GM18505 (cell line): Measurements from ENCODE around the gene COMMD10.

ENCODE experiments used
- ATAC-seq: cut with Tn5 transposase; IDR thresholded peaks from one replicate; pipeline ENCODE4 v1.9.1; 2021; ENCODE audit not compliant: unreplicated experiment
- POLR2A ChIP-seq: IDR thresholded peaks from 4 replicates; pipeline ENCODE4 v1.6.1; 2011; ENCODE audit warnings: borderline replicate concordance; ENCODE audit not compliant: insufficient read depth, insufficient read length; ENCODE audit errors: extremely low read depth

COMMD10 gene

DNA sequence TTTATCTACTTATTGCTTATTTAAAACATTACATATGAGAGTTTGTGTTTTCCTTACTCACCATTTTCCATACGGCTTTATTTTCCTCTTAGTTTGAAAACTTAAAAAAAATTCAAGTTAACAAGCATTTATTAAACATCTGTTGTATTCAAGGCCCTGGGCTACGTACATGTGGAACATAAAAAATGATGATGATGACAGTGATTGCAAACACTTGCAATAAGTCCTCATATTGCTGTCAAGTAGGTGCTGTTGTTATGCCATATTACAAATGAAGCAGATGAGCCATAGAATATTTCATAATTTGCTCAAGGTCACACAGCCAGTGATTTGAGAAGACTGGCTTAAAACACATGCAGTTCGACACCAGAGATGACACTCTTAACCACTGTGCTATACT lies 180.6 kb downstream of the COMMD10 start:
- no peak for ATAC-seq
- no peak for TF ChIP-seq POLR2A

- no peak for ATAC-seq
- TF ChIP-seq POLR2A = no peak
Measured at GRCh38 chr5:116271446-116272025, 186.7 kb downstream of the COMMD10 start.

GRCh38 chr5:116272281-116272941 lies 187.6 kb downstream of the COMMD10 start:
- no peak for ATAC-seq
- TF ChIP-seq POLR2A = no peak

- peak; percentile 94 for ATAC-seq
- TF ChIP-seq POLR2A = no peak
Measured at GRCh38 chr5:116273448-116274242, 188.8 kb downstream of the COMMD10 start.

GRCh38 chr5:116274251-116274650 lies 189.4 kb downstream of the COMMD10 start:
- no peak for TF ChIP-seq POLR2A
- no peak for ATAC-seq

DNA sequence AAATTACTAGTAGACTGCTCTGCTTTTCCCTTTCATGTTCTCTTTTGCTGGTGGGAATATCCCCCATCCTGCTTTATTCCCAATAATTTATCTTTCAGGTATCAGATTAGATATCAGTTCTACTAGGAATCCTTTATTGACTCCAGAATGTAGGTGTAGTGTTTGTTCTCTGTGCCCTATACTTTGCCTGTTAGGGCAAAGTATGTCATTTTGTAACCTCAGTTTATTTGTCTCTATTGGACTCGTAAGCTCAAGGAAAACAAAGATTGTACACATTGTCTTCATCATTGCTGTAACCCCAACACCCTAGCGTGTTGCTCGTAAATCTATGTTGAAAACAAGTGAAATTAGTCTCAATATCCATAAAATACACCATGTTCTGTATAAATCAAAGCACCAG lies 190.5 kb downstream of the COMMD10 start:
- no peak for TF ChIP-seq POLR2A

DNA sequence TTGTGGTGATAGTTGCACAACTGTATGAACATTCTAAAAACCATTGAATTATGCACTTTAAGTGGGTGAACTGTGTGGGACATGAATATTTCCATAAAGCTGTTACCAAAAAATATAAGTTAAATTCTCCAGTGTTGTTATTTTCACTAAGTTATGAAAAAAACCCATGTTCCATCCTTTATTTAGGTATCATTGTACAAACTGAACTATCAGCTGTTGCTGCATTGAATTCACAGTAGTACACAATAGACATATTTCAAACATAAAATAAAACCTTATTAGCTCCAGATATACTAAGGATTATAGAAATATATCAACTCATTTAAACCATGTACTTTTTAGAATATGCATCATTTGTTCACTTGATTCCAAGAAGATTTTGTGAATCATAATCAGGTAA lies 192.1 kb downstream of the COMMD10 start:
- TF ChIP-seq POLR2A = no peak
- ATAC-seq = no peak

More for the DNA sequence above, 190.5 kb downstream of the COMMD10 start:
- no peak for ATAC-seq

GRCh38 chr5:116280149-116280803 lies 195.5 kb downstream of the COMMD10 start:
- no peak for ATAC-seq

GRCh38 chr5:116281309-116281708 lies 196.5 kb downstream of the COMMD10 start:
- no peak for ATAC-seq
- TF ChIP-seq POLR2A = no peak

More at GRCh38 chr5:116280149-116280803, 195.5 kb downstream of the COMMD10 start:
- TF ChIP-seq POLR2A = no peak

DNA sequence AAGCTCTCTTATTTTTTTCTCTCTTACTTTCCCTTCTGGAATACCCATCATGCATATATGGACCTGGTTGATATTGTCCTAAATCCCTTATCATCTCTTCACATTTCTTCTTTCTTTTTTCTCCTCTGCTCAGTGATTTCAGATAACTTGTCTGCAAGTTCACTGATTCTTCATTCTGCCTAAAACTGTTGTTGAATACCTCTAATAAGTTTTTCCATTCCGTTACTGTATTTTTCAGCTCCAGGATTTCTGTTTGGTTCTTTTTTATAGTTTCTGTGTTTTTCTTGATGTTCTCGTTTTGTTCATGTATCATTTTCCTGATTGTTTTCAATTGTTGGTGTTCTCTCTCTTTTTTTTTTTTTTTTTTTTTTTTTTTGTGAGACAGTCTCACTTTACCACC lies 203.7 kb downstream of the COMMD10 start:
- ATAC-seq = no peak
- TF ChIP-seq POLR2A = no peak

- no peak for ATAC-seq
- TF ChIP-seq POLR2A = no peak
Measured at GRCh38 chr5:116289276-116289675, 204.5 kb downstream of the COMMD10 start.

GRCh38 chr5:116291271-116291670 lies 206.4 kb downstream of the COMMD10 start:
- no peak for ATAC-seq
- no peak for TF ChIP-seq POLR2A

DNA sequence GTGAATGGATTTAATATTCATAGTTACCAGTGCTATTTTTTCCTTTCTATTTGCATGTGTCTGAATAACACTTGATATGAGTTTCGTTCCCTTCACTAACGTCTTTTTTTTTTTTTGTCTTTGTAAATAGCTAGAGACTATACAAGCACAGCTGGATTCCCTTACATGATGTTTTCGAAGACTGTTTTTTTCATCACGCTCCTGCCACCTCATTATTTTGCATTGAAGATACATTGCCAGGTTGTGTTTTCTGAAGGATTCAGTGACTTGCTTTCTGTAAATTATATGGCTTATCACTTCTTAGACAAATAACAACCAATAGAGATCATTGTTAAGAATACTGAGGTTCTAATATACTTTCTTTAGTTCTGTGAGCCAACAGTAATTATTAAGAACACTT lies 207.5 kb downstream of the COMMD10 start:
- ATAC-seq = no peak
- TF ChIP-seq POLR2A = no peak
